A172 (cell line): ENCODE results near the gene MCM6. TPM values are rescaled to one million over a fixed set of nuclear protein-coding genes. Genes with fewer than 3 reads are reported as not detected.
"Not testable (repeated sequence)": the region's sequence is repeated elsewhere in the genome, so short reads cannot be mapped to it uniquely, and the experiment has no call there.

Experiments used
- DNase-seq: peaks from one replicate; pipeline ENCODE4 v3.0.0-alpha.2; 2015; ENCODE audit warnings: low spot score
- total RNA-seq: library from RNA; depleted of rRNA; stranded (reverse); fragments of >200 nt; shearing (Covaris generic); gene quantifications from 2 replicates; pipeline ENCODE4 v1.2.3, GENCODE V29; 2014

The MCM6 gene
- total RNA-seq, 1 experiment from 2014 or later: 38.9 TPM

DNA sequence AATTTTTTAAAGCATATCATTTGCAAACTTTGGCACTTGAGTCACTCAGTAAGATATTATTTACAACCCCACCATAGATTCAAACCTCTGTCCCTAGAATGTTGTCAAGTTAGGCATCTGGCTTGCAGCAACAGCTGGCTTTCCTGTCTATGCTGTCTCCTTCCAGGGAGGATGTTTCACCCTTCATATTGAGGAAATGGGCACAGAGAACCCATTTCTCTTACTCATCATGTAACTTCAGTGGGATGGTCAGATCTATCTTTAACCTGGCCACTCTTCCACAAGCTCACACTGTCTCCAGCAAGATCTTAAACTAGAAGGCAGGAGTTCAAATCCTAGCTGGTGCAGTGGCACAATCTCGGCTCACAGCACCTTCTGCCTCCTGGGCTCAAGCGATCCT, 55.1 kb downstream of the MCM6 start:
- no peak for DNase-seq

- DNase-seq: peak; percentile 60
Measured at GRCh38 chr2:135820003-135820618, 56.1 kb downstream of the MCM6 start.

DNA sequence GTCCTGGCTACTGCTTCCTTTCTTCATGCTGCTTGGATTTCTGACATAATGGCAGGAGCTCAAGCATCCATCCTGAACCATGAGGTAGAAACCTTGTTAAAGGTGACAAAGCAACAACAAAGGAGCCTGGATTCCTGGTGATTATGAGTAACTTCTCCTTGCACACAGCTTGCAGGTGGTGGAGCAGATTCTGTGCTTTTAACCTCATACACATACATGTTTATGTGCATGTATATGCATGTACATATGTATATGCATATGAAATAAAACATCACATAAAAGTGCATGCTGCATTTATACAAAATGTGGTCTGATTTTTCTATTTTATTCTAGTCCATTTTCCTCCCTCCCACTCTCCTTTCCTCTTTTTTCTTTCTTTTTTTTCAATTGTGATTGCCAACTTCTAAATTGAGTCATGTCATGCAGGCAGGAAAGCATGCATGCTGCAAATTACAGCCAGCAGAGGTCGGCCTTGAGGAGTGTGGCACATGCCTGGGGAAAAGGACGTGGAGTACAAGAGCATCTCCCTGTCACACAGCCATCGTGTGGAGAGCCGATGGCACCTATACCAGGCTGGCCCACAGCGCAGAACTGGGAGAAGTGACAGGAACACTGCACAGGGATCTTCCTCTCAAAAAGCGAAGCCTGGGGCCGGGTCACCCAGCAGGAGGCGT, 57.2 kb downstream of the MCM6 start:
- DNase-seq: peak; percentile 21

GRCh38 chr2:135817951-135818350, 58.3 kb downstream of the MCM6 start:
- peak; percentile 61 for DNase-seq

GRCh38 chr2:135817466-135817865, 58.8 kb downstream of the MCM6 start:
- no peak for DNase-seq

- DNase-seq: no peak
Measured at GRCh38 chr2:135815269-135815668, 61.0 kb downstream of the MCM6 start.

- DNase-seq: no peak
Measured at GRCh38 chr2:135812907-135813511, 63.2 kb downstream of the MCM6 start.

DNA sequence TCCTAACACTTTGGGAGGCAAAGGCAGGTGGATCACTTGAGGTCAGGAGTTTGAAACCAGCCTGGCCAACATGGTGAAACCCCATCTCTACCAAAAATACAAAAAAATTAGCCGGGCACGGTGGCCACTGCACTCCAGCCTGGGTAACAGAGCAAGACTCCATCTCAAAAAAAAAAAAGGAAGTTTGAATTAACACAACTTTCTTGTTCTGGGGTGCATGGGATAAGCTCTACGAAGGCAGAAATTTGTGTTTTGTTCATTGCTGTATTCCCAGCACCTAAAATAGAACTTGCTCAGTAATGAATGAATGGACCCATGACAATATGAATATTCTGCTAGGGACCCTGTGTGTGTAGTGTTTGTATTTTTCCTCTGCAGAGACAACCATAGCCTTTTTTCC, 68.4 kb downstream of the MCM6 start:
- not testable (repeated sequence) for DNase-seq

GRCh38 chr2:135803278-135803677, 73.0 kb downstream of the MCM6 start:
- DNase-seq: no peak

DNA sequence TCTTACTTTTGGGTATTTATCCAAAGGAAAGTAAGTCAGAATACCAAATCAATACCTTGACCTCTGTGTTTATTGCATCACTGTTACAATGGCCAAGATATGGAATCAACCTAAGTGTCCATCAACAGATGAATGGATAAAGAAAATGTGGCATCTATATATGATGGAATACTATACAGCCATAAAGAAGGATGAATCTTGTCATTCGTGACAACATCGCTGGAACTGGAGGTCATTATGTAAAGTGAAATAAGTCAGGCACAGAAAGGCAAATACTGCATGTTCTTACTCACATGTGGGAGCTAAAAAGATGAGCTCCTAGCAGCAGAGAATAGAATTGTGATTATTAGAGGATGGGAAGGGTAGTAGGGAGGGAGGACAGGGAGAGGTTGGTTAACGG, 73.9 kb downstream of the MCM6 start:
- DNase-seq: no peak

GRCh38 chr2:135800513-135801460, 75.5 kb downstream of the MCM6 start:
- DNase-seq: no peak

GRCh38 chr2:135799738-135800137, 76.5 kb downstream of the MCM6 start:
- DNase-seq: no peak

GRCh38 chr2:135798762-135799161, 77.5 kb downstream of the MCM6 start:
- DNase-seq: no peak

GRCh38 chr2:135798275-135798705, 78.0 kb downstream of the MCM6 start:
- DNase-seq: no peak

- peak; percentile 79 for DNase-seq
Measured at GRCh38 chr2:135797497-135798274, 78.6 kb downstream of the MCM6 start.

DNA sequence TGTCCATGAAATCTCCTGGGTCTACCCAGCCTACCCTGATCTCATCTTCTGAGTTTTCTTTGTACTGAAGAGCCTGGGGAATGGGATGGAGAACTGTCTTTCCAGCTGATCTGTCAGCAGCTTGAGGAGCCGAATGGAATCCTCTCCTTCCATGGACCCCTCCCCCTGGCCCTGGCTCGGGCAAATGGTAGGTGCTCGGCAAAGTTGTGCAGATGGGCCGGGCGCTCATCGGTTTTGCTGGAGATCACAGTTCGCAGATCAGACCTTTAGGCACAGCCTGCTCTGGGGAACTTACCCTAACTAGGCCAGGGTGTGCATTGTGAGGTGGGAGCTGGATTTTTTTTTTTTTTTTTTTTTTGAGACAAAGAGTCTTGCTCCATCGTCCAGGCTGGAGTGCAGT, 79.6 kb downstream of the MCM6 start:
- no peak for DNase-seq

DNA sequence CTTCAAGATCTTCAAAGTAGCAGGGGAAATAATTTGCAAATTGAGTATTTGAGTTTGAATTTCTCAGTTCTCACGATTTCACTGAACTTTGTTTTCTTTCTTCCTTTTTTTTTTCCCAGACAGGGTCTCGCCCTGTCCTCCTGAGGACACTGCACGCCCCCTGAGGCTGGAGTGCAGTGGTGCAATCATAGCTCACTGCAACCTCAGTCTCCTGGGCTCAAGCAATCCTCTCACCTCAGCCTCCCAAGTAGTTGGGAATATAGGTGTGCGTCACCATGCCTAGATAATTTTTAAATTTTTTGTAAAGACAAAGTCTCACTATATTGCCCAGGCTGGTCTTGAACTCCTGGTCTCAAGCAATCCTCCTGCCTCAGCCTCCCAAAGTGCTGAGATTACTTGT, 80.6 kb downstream of the MCM6 start:
- DNase-seq: not testable (repeated sequence)

DNA sequence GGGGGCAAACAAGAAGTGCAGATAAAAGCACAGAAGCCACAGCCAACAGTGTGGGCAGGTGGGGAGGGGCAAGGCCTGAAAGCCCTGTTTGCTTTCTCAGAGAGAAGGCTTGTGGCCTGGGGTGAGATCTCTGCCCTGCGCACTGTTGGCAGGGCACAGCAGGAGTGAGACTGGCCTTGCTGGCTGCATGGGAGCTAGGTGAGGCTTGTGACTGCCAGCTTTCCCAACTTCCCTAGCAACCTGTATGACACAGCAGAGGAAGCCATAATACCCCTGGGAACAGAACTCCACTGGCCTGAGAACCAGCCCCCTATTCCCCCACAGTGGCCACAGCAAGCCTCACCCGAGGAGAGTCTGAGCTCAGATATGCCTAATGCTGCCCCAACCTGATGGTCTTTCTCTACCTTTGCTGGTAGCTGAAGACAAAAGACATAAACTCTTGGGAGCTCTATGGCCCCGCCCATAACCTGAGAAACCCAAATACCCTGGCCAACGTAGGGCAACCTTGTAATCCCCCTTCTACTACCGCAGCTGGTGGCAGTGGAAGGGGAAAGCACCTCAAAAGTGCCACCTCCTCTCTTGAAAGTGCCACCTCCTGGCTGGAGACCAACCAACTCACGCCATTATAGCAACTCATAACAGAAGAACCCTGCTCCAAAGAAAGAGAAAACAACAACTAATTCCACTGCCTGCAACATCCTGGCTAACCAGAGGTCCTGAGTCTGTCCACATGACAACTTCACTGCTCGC, 83.7 kb downstream of the MCM6 start:
- no peak for DNase-seq

DNA sequence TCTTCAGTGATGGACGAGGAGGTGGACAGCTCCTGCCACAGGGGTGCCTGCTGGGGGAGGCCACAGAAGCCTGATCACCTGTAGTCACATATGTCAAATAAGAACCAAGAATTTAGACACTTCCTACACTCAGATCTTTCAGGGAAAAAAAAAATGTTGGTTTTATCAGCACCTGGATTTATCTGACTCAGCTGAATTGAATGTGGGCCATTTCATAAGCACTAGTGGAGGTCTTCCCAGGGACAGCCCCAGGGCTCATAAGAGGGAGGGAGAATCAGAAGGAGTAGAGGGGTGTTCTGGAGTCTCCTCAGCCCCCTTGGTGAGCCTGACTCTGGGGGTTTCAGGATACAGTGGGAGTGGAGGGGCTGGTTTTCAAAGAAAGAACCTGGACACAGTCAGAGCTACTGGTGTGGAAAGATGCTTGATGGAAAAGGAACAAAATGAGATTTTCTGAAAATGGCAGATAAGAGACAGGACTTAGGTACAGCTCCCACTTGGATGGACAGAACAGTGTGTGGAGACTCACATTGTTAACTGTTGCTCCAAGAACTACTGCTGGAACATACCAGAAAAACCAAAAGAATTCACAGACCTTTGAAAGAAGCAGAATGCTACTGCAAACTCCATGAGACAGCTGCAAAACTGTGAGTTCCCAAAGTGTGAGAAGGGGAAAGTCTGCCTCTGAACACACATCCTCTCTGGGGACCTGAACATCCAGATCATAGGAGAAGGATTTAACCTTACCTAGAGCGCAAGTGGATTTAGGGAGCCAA, 84.6 kb downstream of the MCM6 start:
- DNase-seq: peak; percentile 62

GRCh38 chr2:135790423-135790822, 85.8 kb downstream of the MCM6 start:
- no peak for DNase-seq
